Nephron (organoid): ENCODE data around the gene DIAPH3.

ENCODE experiments used
- H3K27ac Mint-ChIP-seq, 3 experiments: 2 replicates each; pipeline ENCODE4 v1.8.0; 2020; ENCODE audit warnings: mixed read lengths in 3 of 3, mild to moderate bottlenecking in 2 of 3, moderate library complexity in 1 of 3
- H3K27me3 Mint-ChIP-seq: 2 replicates; pipeline ENCODE4 v1.8.0; 2021; ENCODE audit warnings: low read depth, mild to moderate bottlenecking, moderate library complexity, mixed read lengths
- H3K36me3 Mint-ChIP-seq: 2 replicates; pipeline ENCODE4 v1.8.0; 2020; ENCODE audit warnings: low read depth, mixed read lengths
- H3K4me1 Mint-ChIP-seq: 2 replicates; pipeline ENCODE4 v1.8.0; 2020; ENCODE audit warnings: mixed read lengths
- H3K4me3 Mint-ChIP-seq, 3 experiments: 2 replicates each; pipeline ENCODE4 v1.8.0; 2020; ENCODE audit warnings: mild to moderate bottlenecking in 3 of 3, mixed read lengths in 3 of 3, moderate library complexity in 2 of 3
- H3K9me3 Mint-ChIP-seq: 2 replicates; pipeline ENCODE4 v1.8.0; 2020; ENCODE audit warnings: mixed read lengths
- CTCF ChIP-seq, 3 experiments: fragments of 200-600 bp; sonication (generic); IDR thresholded peaks; one replicate each; pipeline ENCODE4 v1.5.0; 2021; ENCODE audit warnings: antibody characterized with exemption in 3 of 3; ENCODE audit not compliant: unreplicated experiment in 3 of 3

Gene DIAPH3

GRCh38 chr13:60035874-60036273 is 127.9 kb downstream of the DIAPH3 start:
- no peak for TF ChIP-seq CTCF (IDR thresholded peaks at IDR 0.05; ENCODE audit: unreplicated experiment in 3 of 3)
- H3K4me1 Mint-ChIP-seq: no peaks in the 10 kb centered on the region
- peaks cover 5% of the 10 kb centered on the region for H3K36me3 Mint-ChIP-seq
- no peaks in the 10 kb centered on the region for H3K9me3 Mint-ChIP-seq
- H3K27me3 Mint-ChIP-seq: no peaks in the 10 kb centered on the region
- no peak overlapping the region for H3K27ac Mint-ChIP-seq
- H3K4me3 Mint-ChIP-seq: no peak overlapping the region

GRCh38 chr13:60032851-60033250 is 130.9 kb downstream of the DIAPH3 start:
- Mint-ChIP-seq H3K36me3 (peaks cover 6% of the 10 kb centered on the region), H3K4me1 (no peaks in the 10 kb centered on the region), H3K27me3 (no peaks in the 10 kb centered on the region), H3K4me3 (no peak overlapping the region), H3K27ac (no peak overlapping the region), H3K9me3 (no peaks in the 10 kb centered on the region)
- TF ChIP-seq CTCF (IDR thresholded peaks at IDR 0.05; ENCODE audit: unreplicated experiment in 3 of 3): no peak

GRCh38 chr13:60028021-60028420 is 135.7 kb downstream of the DIAPH3 start:
- Mint-ChIP-seq H3K27me3 (no peaks in the 10 kb centered on the region), H3K4me3 (no peak overlapping the region), H3K9me3 (peaks cover 6% of the 10 kb centered on the region), H3K36me3 (peaks cover 12% of the 10 kb centered on the region), H3K4me1 (no peaks in the 10 kb centered on the region), H3K27ac (no peak overlapping the region)
- TF ChIP-seq CTCF (IDR thresholded peaks at IDR 0.05; ENCODE audit: unreplicated experiment in 3 of 3): no peak

GRCh38 chr13:60026286-60026685 is 137.4 kb downstream of the DIAPH3 start:
- TF ChIP-seq CTCF (IDR thresholded peaks at IDR 0.05; ENCODE audit: unreplicated experiment in 3 of 3): no peak
- H3K9me3 Mint-ChIP-seq: peaks cover 6% of the 10 kb centered on the region
- no peak overlapping the region for H3K27ac Mint-ChIP-seq
- peaks cover 11% of the 10 kb centered on the region for H3K36me3 Mint-ChIP-seq
- H3K4me1 Mint-ChIP-seq: no peaks in the 10 kb centered on the region
- no peaks in the 10 kb centered on the region for H3K27me3 Mint-ChIP-seq
- no peak overlapping the region for H3K4me3 Mint-ChIP-seq

GRCh38 chr13:60020288-60020687 is 143.4 kb downstream of the DIAPH3 start:
- H3K9me3 Mint-ChIP-seq: peaks cover 8% of the 10 kb centered on the region
- no peak overlapping the region for H3K4me3 Mint-ChIP-seq
- no peaks in the 10 kb centered on the region for H3K27me3 Mint-ChIP-seq
- peaks cover 6% of the 10 kb centered on the region for H3K36me3 Mint-ChIP-seq
- no peak for TF ChIP-seq CTCF (IDR thresholded peaks at IDR 0.05; ENCODE audit: unreplicated experiment in 3 of 3)
- no peak overlapping the region for H3K27ac Mint-ChIP-seq
- H3K4me1 Mint-ChIP-seq: no peaks in the 10 kb centered on the region

GRCh38 chr13:60019119-60019993 is 144.4 kb downstream of the DIAPH3 start:
- no peak for TF ChIP-seq CTCF (IDR thresholded peaks at IDR 0.05; ENCODE audit: unreplicated experiment in 3 of 3)
- peaks cover 6% of the 10 kb centered on the region for H3K9me3 Mint-ChIP-seq
- H3K27me3 Mint-ChIP-seq: no peaks in the 10 kb centered on the region
- H3K4me3 Mint-ChIP-seq: no peak overlapping the region
- no peaks in the 10 kb centered on the region for H3K4me1 Mint-ChIP-seq
- peaks cover 4% of the 10 kb centered on the region for H3K36me3 Mint-ChIP-seq
- H3K27ac Mint-ChIP-seq: no peak overlapping the region
